GM20431 (cell line): ENCODE results near the gene RAPGEF1.
"Not testable (repeated sequence)": the region's sequence is repeated elsewhere in the genome, so short reads cannot be mapped to it uniquely, and the experiment has no call there.

Source experiments
- in situ Hi-C: fragments of 300-500 bp; cut with MseI, MboI; formaldehyde crosslinking; loops from one replicate; pipeline ENCODE4 v1.15.0; 2020; ENCODE audit warnings: low sequenced_read_pairs; ENCODE audit not compliant: unreplicated experiment

The RAPGEF1 gene

GRCh38 chr9:131675437-131676022, 64.3 kb downstream of the RAPGEF1 start:
- in situ Hi-C loops: no loop called here

GRCh38 chr9:131674425-131675421, 65.2 kb downstream of the RAPGEF1 start:
- in situ Hi-C loops: no loop called here

- in situ Hi-C loops: no loop called here
These were observed 66.3 kb downstream of the RAPGEF1 start for GRCh38 chr9:131673531-131673930.

GRCh38 chr9:131673068-131673467, 66.8 kb downstream of the RAPGEF1 start:
- in situ Hi-C loops: no loop called here

- in situ Hi-C loops: no loop called here
These were observed 67.4 kb downstream of the RAPGEF1 start for GRCh38 chr9:131672451-131672850.

GRCh38 chr9:131671133-131671520, 68.7 kb downstream of the RAPGEF1 start:
- in situ Hi-C loops: no loop called here

GRCh38 chr9:131670247-131671132, 69.4 kb downstream of the RAPGEF1 start:
- in situ Hi-C loops: no loop called here

GRCh38 chr9:131669269-131670157, 70.4 kb downstream of the RAPGEF1 start:
- in situ Hi-C loops: no loop called here

GRCh38 chr9:131668439-131669268, 71.2 kb downstream of the RAPGEF1 start:
- in situ Hi-C loops: no loop called here

- in situ Hi-C loops: no loop called here
These were observed 71.8 kb downstream of the RAPGEF1 start for GRCh38 chr9:131668057-131668438.

- in situ Hi-C loops: no loop called here
These were observed 72.3 kb downstream of the RAPGEF1 start for GRCh38 chr9:131667576-131667975.

- in situ Hi-C loops: no loop called here
These were observed 73.1 kb downstream of the RAPGEF1 start for GRCh38 chr9:131666774-131667173.

- in situ Hi-C loops: no loop called here
These were observed 73.8 kb downstream of the RAPGEF1 start for GRCh38 chr9:131666029-131666428.

- in situ Hi-C loops: no loop called here
These were observed 76.6 kb downstream of the RAPGEF1 start for GRCh38 chr9:131663288-131663687.

GRCh38 chr9:131662289-131662621, 77.6 kb downstream of the RAPGEF1 start:
- in situ Hi-C loops: not testable (repeated sequence)

- in situ Hi-C loops: no loop called here
These were observed 78.1 kb downstream of the RAPGEF1 start for GRCh38 chr9:131661568-131662288.

- in situ Hi-C loops: no loop called here
These were observed 79.1 kb downstream of the RAPGEF1 start for GRCh38 chr9:131660466-131661405.
